Small intestine (tissue), 7 donors: ENCODE measurements around the gene SPRY4. TPM values are rescaled to one million over a fixed set of nuclear protein-coding genes. Genes with fewer than 3 reads are reported as not detected.
A peak's percentile ranks its signal among the peaks of the same experiment; 100 is the strongest.

Experiments
- DNase-seq, 2 donors: peaks; one replicate each; pipeline versions ENCODE4 v3.0.0 to v3.0.0-alpha.2; 2013
- FAIRE-seq: peaks from 2 replicates; lab custom pipeline; 2012; peaks lifted over from hg19 to GRCh38; lab: Jason Lieb, UNC
- H3K27ac ChIP-seq, 3 donors: one replicate each; pipeline ENCODE4 v1.5.1; 2013; ENCODE audit warnings: low read length in 2 of 3, mild to moderate bottlenecking in 2 of 3, control low read depth in 1 of 3, inconsistent platforms in 1 of 3, low read depth in 1 of 3, moderate library complexity in 1 of 3
- H3K27me3 ChIP-seq, 3 donors: one replicate each; pipeline ENCODE4 v1.6.1; 2013; ENCODE audit warnings: low read length in 3 of 3, inconsistent platforms in 1 of 3; ENCODE audit not compliant: control insufficient read depth in 3 of 3, insufficient read depth in 3 of 3
- H3K36me3 ChIP-seq, 3 donors: one replicate each; pipeline ENCODE4 v1.6.1; 2013; ENCODE audit warnings: low read length in 3 of 3, inconsistent platforms in 1 of 3, low read depth in 1 of 3, mild to moderate bottlenecking in 1 of 3, moderate library complexity in 1 of 3; ENCODE audit not compliant: control insufficient read depth in 3 of 3, insufficient read depth in 2 of 3
- H3K4me1 ChIP-seq, 3 donors: one replicate each; pipeline ENCODE4 v1.6.1; 2013; ENCODE audit warnings: low read length in 2 of 3, inconsistent platforms in 1 of 3, low read depth in 1 of 3, mild to moderate bottlenecking in 1 of 3, moderate library complexity in 1 of 3; ENCODE audit not compliant: control insufficient read depth in 3 of 3, insufficient read depth in 2 of 3
- H3K4me3 ChIP-seq, 3 donors: one replicate each; pipeline ENCODE4 v1.5.1; 2013; ENCODE audit warnings: low read length in 3 of 3, control low read depth in 1 of 3, inconsistent platforms in 1 of 3, low read depth in 1 of 3, mild to moderate bottlenecking in 1 of 3, moderate library complexity in 1 of 3
- H3K9me3 ChIP-seq, 2 donors: one replicate each; pipeline ENCODE4 v1.6.1; 2013; ENCODE audit warnings: low read depth in 1 of 2, low read length in 1 of 2; ENCODE audit not compliant: control insufficient read depth in 2 of 2, insufficient read depth in 1 of 2
- WGBS, 3 donors: extraction: QIAGEN DNeasy Blood & Tissue Kit; methylation state at CpG; one replicate each; pipeline ENCODE4 v1.1.7; 2013; 5-methylcytosine and 5-hydroxymethylcytosine counted together
- polyA plus RNA-seq, 4 donors: library from polyadenylated mRNA; stranded (reverse) in 3 of 4; unstranded in 1 of 4; fragments of 200-250 nt in 3 of 4; fragments of 120-200 nt in 1 of 4; gene quantifications; one replicate each; pipeline versions ENCODE4 v1.2.1 to v1.2.3, GENCODE V29; 2013
- donor health status: healthy with polysubstance abuse.
- donor health status: control.
- donor health status: control.
- donor health status: Bipolar disorder and iron deficiency.
- donor health status: healthy.

Gene SPRY4
- polyA plus RNA-seq, 4 donors: 1.4 to 37.0 (median 6.9) TPM

- DNase-seq (peak; percentile 60 to 81), FAIRE-seq (no peak)
- H3K36me3 ChIP-seq: no peaks in the 10 kb centered on the region
- H3K9me3 ChIP-seq: no peaks in the 10 kb centered on the region
- peak overlapping the region in 1 of 3 donors; percentile 3 for H3K27ac ChIP-seq
- peaks cover 0 to 28% (median 11%) of the 10 kb centered on the region in 3 donors for H3K4me1 ChIP-seq
- no peaks in the 10 kb centered on the region for H3K27me3 ChIP-seq
- no peak overlapping the region for H3K4me3 ChIP-seq
- 7 to 49% (median 27%) methylated on average over 12 of the region's 12 CpGs for WGBS, 3 donors
These were observed 35.8 kb upstream of the SPRY4 start for GRCh38 chr5:142360607-142361120.

- Histone ChIP-seq H3K9me3 (no peaks in the 10 kb centered on the region), H3K36me3 (no peaks in the 10 kb centered on the region), H3K4me1 (peaks cover 0 to 28% (median 11%) of the 10 kb centered on the region in 3 donors), H3K4me3 (no peak overlapping the region), H3K27me3 (no peaks in the 10 kb centered on the region), H3K27ac (peak overlapping the region in 1 of 3 donors; percentile 28)
- FAIRE-seq (no peak), DNase-seq (peak in 1 of 2 donors; percentile 26)
- 21 to 69% (median 39%) methylated on average over 1 of the region's 1 CpG for WGBS, 3 donors
These were observed 35.3 kb upstream of the SPRY4 start for GRCh38 chr5:142360051-142360498.

GRCh38 chr5:142358648-142359047, 33.8 kb upstream of the SPRY4 start:
- Histone ChIP-seq H3K27me3 (no peaks in the 10 kb centered on the region), H3K27ac (peak overlapping the region in 1 of 3 donors; percentile 7), H3K4me3 (no peak overlapping the region), H3K9me3 (no peaks in the 10 kb centered on the region), H3K4me1 (peaks cover 0 to 28% (median 11%) of the 10 kb centered on the region in 3 donors), H3K36me3 (no peaks in the 10 kb centered on the region)
- DNase-seq: no peak
- no peak for FAIRE-seq
- 90 to 95% (median 91%) methylated on average over 5 of the region's 5 CpGs for WGBS, 3 donors

- Histone ChIP-seq H3K27ac (peak overlapping the region in 2 of 3 donors; percentile 87 to 98), H3K4me3 (no peak overlapping the region), H3K27me3 (no peaks in the 10 kb centered on the region), H3K9me3 (no peaks in the 10 kb centered on the region), H3K4me1 (peaks cover 0 to 28% (median 11%) of the 10 kb centered on the region in 3 donors), H3K36me3 (no peaks in the 10 kb centered on the region)
- FAIRE-seq (no peak), DNase-seq (no peak)
- WGBS, 3 donors: 79 to 90% (median 84%) methylated on average over 5 of the region's 5 CpGs
These were observed 33.3 kb upstream of the SPRY4 start for GRCh38 chr5:142358121-142358520.

- peak overlapping the region; percentile 28 to 98 (median 87) for H3K27ac ChIP-seq
- no peaks in the 10 kb centered on the region for H3K27me3 ChIP-seq
- WGBS, 3 donors: 26 to 31% (median 28%) methylated on average over 14 of the region's 14 CpGs
- no peak for FAIRE-seq
- no peaks in the 10 kb centered on the region for H3K9me3 ChIP-seq
- H3K36me3 ChIP-seq: no peaks in the 10 kb centered on the region
- DNase-seq: no peak
- H3K4me1 ChIP-seq: peaks cover 0 to 23% (median 8%) of the 10 kb centered on the region in 3 donors
- H3K4me3 ChIP-seq: peak overlapping the region; percentile 58 to 59 (median 59)
These were observed 32.8 kb upstream of the SPRY4 start for GRCh38 chr5:142357469-142358090.

GRCh38 chr5:142356716-142357468, 32.1 kb upstream of the SPRY4 start:
- Histone ChIP-seq H3K4me3 (peak overlapping the region; percentile 58 to 59 (median 59)), H3K36me3 (no peaks in the 10 kb centered on the region), H3K9me3 (no peaks in the 10 kb centered on the region), H3K27ac (peak overlapping the region; percentile 78 to 98 (median 87)), H3K4me1 (peaks cover 0 to 18% (median 6%) of the 10 kb centered on the region in 3 donors), H3K27me3 (no peaks in the 10 kb centered on the region)
- DNase-seq: peak; percentile 73 to 91
- WGBS, 3 donors: 0 to 1% (median 0%) methylated on average over 54 to 82 of the region's 82 CpGs
- no peak for FAIRE-seq

- DNase-seq: no peak
- no peak for FAIRE-seq
These were observed 31.5 kb upstream of the SPRY4 start for GRCh38 chr5:142356349-142356715.

GRCh38 chr5:142353071-142353472, 28.3 kb upstream of the SPRY4 start:
- Histone ChIP-seq H3K27me3 (no peaks in the 10 kb centered on the region), H3K27ac (no peak overlapping the region), H3K4me1 (peaks cover 0 to 8% (median 2%) of the 10 kb centered on the region in 3 donors), H3K36me3 (no peaks in the 10 kb centered on the region), H3K4me3 (no peak overlapping the region), H3K9me3 (no peaks in the 10 kb centered on the region)
- FAIRE-seq: no peak
- 64 to 80% (median 67%) methylated on average over 4 of the region's 4 CpGs for WGBS, 3 donors
- DNase-seq: no peak

More at GRCh38 chr5:142356349-142356715, 31.5 kb upstream of the SPRY4 start:
- no peaks in the 10 kb centered on the region for H3K27me3 ChIP-seq
- no peaks in the 10 kb centered on the region for H3K9me3 ChIP-seq
- 8 to 12% (median 9%) methylated on average over 14 of the region's 14 CpGs for WGBS, 3 donors
- peak overlapping the region; percentile 58 to 59 (median 59) for H3K4me3 ChIP-seq
- peaks cover 0 to 18% (median 6%) of the 10 kb centered on the region in 3 donors for H3K4me1 ChIP-seq
- H3K36me3 ChIP-seq: no peaks in the 10 kb centered on the region
- H3K27ac ChIP-seq: peak overlapping the region; percentile 78 to 98 (median 87)
